H1 (cell line): ENCODE measurements around the gene ABCA2. TPM values are rescaled to one million over a fixed set of nuclear protein-coding genes. Genes with fewer than 3 reads are reported as not detected.

Source experiments
- CTCF ChIA-PET: fragments of 300-600 bp; sonication (Branson Sonifier 250); formaldehyde crosslinking; loops from one replicate; lab custom pipeline; 2021; ENCODE audit not compliant: partially characterized antibody; lab: Charles Lee
- POLR2A ChIA-PET: fragments of 300-600 bp; sonication (Branson Sonifier 250); formaldehyde crosslinking; loops from one replicate; lab custom pipeline; 2021; ENCODE audit warnings: inconsistent platforms; ENCODE audit not compliant: partially characterized antibody; lab: Charles Lee
- DNase-seq, 2 experiments: peaks; one replicate each; pipeline versions ENCODE4 v3.0.0 to v3.0.0-alpha.2; 2010 to 2022; ENCODE audit warnings: low spot score in 2 of 2, low read depth in 1 of 2, mixed read lengths in 1 of 2
- FAIRE-seq: peaks from 2 replicates; lab custom pipeline; 2011; peaks lifted over from hg19 to GRCh38; lab: Jason Lieb, UNC
- H2AFZ ChIP-seq: 2 replicates; pipeline ENCODE4 v1.8.1; 2012; ENCODE audit warnings: low read length, inconsistent platforms
- H2AK5ac ChIP-seq: 2 replicates; pipeline ENCODE4 v1.6.1; 2013; ENCODE audit warnings: low read depth, low read length
- H2BK120ac ChIP-seq: replicated peaks from 2 replicates; pipeline ENCODE3; 2013; ENCODE audit warnings: low read depth, low read length, inconsistent platforms
- H2BK12ac ChIP-seq: 2 replicates; pipeline ENCODE4 v1.6.1; 2013; ENCODE audit warnings: low read depth, low read length
- H2BK15ac ChIP-seq: 2 replicates; pipeline ENCODE4 v1.6.1; 2013; ENCODE audit warnings: low read length
- H2BK20ac ChIP-seq: 2 replicates; pipeline ENCODE4 v1.6.1; 2013; ENCODE audit warnings: low read length
- H2BK5ac ChIP-seq: 2 replicates; pipeline ENCODE4 v1.6.1; 2013; ENCODE audit warnings: low read depth, low read length
- H3K14ac ChIP-seq: 2 replicates; pipeline ENCODE4 v1.6.1; 2013; ENCODE audit warnings: inconsistent platforms; ENCODE audit not compliant: insufficient read length
- H3K18ac ChIP-seq: 2 replicates; pipeline ENCODE4 v1.6.1; 2013; ENCODE audit warnings: low read length; ENCODE audit errors: extremely low read depth
- H3K23ac ChIP-seq: 2 replicates; pipeline ENCODE4 v1.6.1; 2013; ENCODE audit warnings: inconsistent platforms; ENCODE audit not compliant: insufficient read length
- H3K23me2 ChIP-seq: 2 replicates; pipeline ENCODE4 v1.6.1; 2013; ENCODE audit warnings: low read depth, low read length
- H3K27ac ChIP-seq: 2 replicates; pipeline ENCODE4 v1.6.1; 2011; ENCODE audit warnings: low read depth, low read length, inconsistent platforms
- H3K27me3 ChIP-seq, 4 experiments: replicated peaks in 1 of 4; 1 replicate in 1 of 4; 2 replicates in 3 of 4; pipeline versions ENCODE4 v1.6.1 to v1.8.1; 2011 to 2013; ENCODE audit warnings: low read length in 3 of 4, mild to moderate bottlenecking in 3 of 4, inconsistent platforms in 2 of 4, mixed read lengths in 2 of 4, moderate library complexity in 1 of 4; ENCODE audit not compliant: control insufficient read depth in 3 of 4, insufficient read depth in 3 of 4; ENCODE audit errors: extremely low read depth in 1 of 4
- H3K36me3 ChIP-seq, 4 experiments: 2 replicates each; pipeline versions ENCODE4 v1.6.1 to v1.8.1; 2011 to 2013; ENCODE audit warnings: mild to moderate bottlenecking in 4 of 4, low read length in 3 of 4, moderate library complexity in 2 of 4, control low read depth in 1 of 4, inconsistent platforms in 1 of 4; ENCODE audit not compliant: insufficient read depth in 4 of 4, control insufficient read depth in 2 of 4
- H3K4ac ChIP-seq: replicated peaks from 2 replicates; pipeline ENCODE3; 2013; ENCODE audit warnings: low read length, low read depth, mixed read lengths, inconsistent platforms; ENCODE audit not compliant: insufficient read length
- H3K4me1 ChIP-seq, 4 experiments: replicated peaks in 1 of 4; 1 replicate in 1 of 4; 2 replicates in 3 of 4; pipeline versions ENCODE4 v1.6.1 to v1.8.1; 2011 to 2013; ENCODE audit warnings: low read length in 3 of 4, inconsistent platforms in 2 of 4, mixed read lengths in 1 of 4; ENCODE audit not compliant: insufficient read depth in 4 of 4, control insufficient read depth in 3 of 4
- H3K4me2 ChIP-seq, 2 experiments: 2 replicates each; pipeline versions ENCODE4 v1.6.1 to v1.8.1; 2011 to 2013; ENCODE audit warnings: low read depth in 2 of 2, low read length in 2 of 2, control low read depth in 1 of 2, inconsistent platforms in 1 of 2, mild to moderate bottlenecking in 1 of 2; ENCODE audit not compliant: insufficient read depth in 1 of 2
- H3K4me3 ChIP-seq, 4 experiments: fragments of 200-600, 300-600 bp in 1 of 4; sonication (generic), shearing (Covaris generic), sonication (Bioruptor Twin) in 1 of 4; 2 replicates each; pipeline versions ENCODE4 v1.5.1 to v1.8.1; 2011 to 2016; ENCODE audit warnings: low read length in 4 of 4, low read depth in 3 of 4, control low read depth in 2 of 4, inconsistent platforms in 2 of 4, mild to moderate bottlenecking in 2 of 4, mixed read lengths in 1 of 4, moderate library complexity in 1 of 4; ENCODE audit not compliant: insufficient read depth in 2 of 4; ENCODE audit errors: extremely low read depth in 1 of 4
- H3K56ac ChIP-seq: replicated peaks from 2 replicates; pipeline ENCODE3; 2013; ENCODE audit warnings: low read depth, mild to moderate bottlenecking, mixed read lengths, low read length, inconsistent platforms; ENCODE audit not compliant: insufficient read length
- H3K79me1 ChIP-seq: 2 replicates; pipeline ENCODE4 v1.6.1; 2013; ENCODE audit warnings: low read depth, low read length, control low read depth
- H3K79me2 ChIP-seq, 2 experiments: 2 replicates each; pipeline versions ENCODE4 v1.6.1 to v1.8.1; 2012 to 2013; ENCODE audit warnings: low read length in 2 of 2, mild to moderate bottlenecking in 2 of 2, inconsistent platforms in 1 of 2; ENCODE audit not compliant: insufficient read depth in 2 of 2, control insufficient read depth in 1 of 2
- H3K9ac ChIP-seq, 4 experiments: replicated peaks in 1 of 4; 1 replicate in 1 of 4; 2 replicates in 3 of 4; pipeline versions ENCODE4 v1.6.1 to v1.8.1; 2011 to 2013; ENCODE audit warnings: low read depth in 3 of 4, low read length in 3 of 4, control low read depth in 2 of 4, mild to moderate bottlenecking in 2 of 4, moderate library complexity in 2 of 4, inconsistent platforms in 1 of 4; ENCODE audit errors: extremely low read depth in 1 of 4
- H3K9me3 ChIP-seq, 2 experiments: 2 replicates each; pipeline versions ENCODE4 v1.6.1 to v1.8.1; 2012 to 2013; ENCODE audit warnings: mild to moderate bottlenecking in 2 of 2, moderate library complexity in 2 of 2, control low read depth in 1 of 2, inconsistent platforms in 1 of 2, low read depth in 1 of 2, low read length in 1 of 2, mixed read lengths in 1 of 2; ENCODE audit not compliant: insufficient read depth in 2 of 2
- H4K20me1 ChIP-seq, 2 experiments: replicated peaks in 1 of 2; 2 replicates each; pipeline versions ENCODE3 to v1.8.1; 2011 to 2013; ENCODE audit warnings: inconsistent platforms in 2 of 2, low read length in 2 of 2, mild to moderate bottlenecking in 1 of 2; ENCODE audit not compliant: insufficient read depth in 2 of 2, control insufficient read depth in 1 of 2
- H4K5ac ChIP-seq: 2 replicates; pipeline ENCODE4 v1.6.1; 2013; ENCODE audit warnings: low read length, low read depth, mixed read lengths, inconsistent platforms; ENCODE audit not compliant: insufficient read length
- H4K8ac ChIP-seq: 2 replicates; pipeline ENCODE4 v1.8.0; 2013; ENCODE audit warnings: mild to moderate bottlenecking, moderate library complexity, low read length, inconsistent platforms; ENCODE audit not compliant: insufficient read depth; ENCODE audit errors: extremely low read depth
- H4K91ac ChIP-seq: replicated peaks from 2 replicates; pipeline ENCODE3; 2013; ENCODE audit warnings: low read length, mixed read lengths, inconsistent platforms; ENCODE audit not compliant: insufficient read length
- BACH1 ChIP-seq: IDR thresholded peaks from 2 replicates; pipeline ENCODE4 v1.6.1; 2012; ENCODE audit warnings: low read length, improper control_type of control experiment
- CBX5 ChIP-seq: fragments of 300-800, 300-1000 bp; sonication (generic); IDR thresholded peaks from 2 replicates; pipeline ENCODE4 v1.7.1; 2016; ENCODE audit warnings: antibody characterized with exemption, low read length, low read depth
- E2F6 ChIP-seq: IDR thresholded peaks from 2 replicates; pipeline ENCODE4 v1.6.1; 2012; ENCODE audit warnings: inconsistent platforms
- JUN ChIP-seq: IDR thresholded peaks from 2 replicates; pipeline ENCODE4 v1.6.1; 2011; ENCODE audit warnings: low read depth, mild to moderate bottlenecking, improper control_type of control experiment, low read length
- POLR2AphosphoS5 ChIP-seq: IDR thresholded peaks from 2 replicates; pipeline ENCODE4 v1.6.1; 2011; ENCODE audit warnings: low read depth, low read length
- POU5F1 ChIP-seq: IDR thresholded peaks from 2 replicates; pipeline ENCODE4 v1.6.1; 2011; ENCODE audit warnings: low read depth, mild to moderate bottlenecking, low read length, moderate library complexity
- RAD21 ChIP-seq, 2 experiments: IDR thresholded peaks in 1 of 2; conservative IDR thresholded peaks in 1 of 2; 2 replicates each; pipeline ENCODE4 v1.6.1; 2011; ENCODE audit warnings: low read depth in 2 of 2, low read length in 2 of 2, improper control_type of control experiment in 1 of 2, inconsistent platforms in 1 of 2, mild to moderate bottlenecking in 1 of 2, moderate library complexity in 1 of 2
- RFX5 ChIP-seq: IDR thresholded peaks from 2 replicates; pipeline ENCODE4 v1.6.1; 2011; ENCODE audit warnings: low read depth, low read length, improper control_type of control experiment, borderline replicate concordance
- SAP30 ChIP-seq: fragments of 300-600 bp; sonication (generic); IDR thresholded peaks from 2 replicates; pipeline ENCODE4 v1.7.1; 2012; ENCODE audit warnings: low read length, moderate library complexity, mild to moderate bottlenecking, inconsistent platforms; ENCODE audit not compliant: insufficient read depth, insufficient replicate concordance
- TAF7 ChIP-seq: optimal IDR thresholded peaks from 2 replicates; pipeline ENCODE3; 2011; ENCODE audit warnings: low read depth, mild to moderate bottlenecking, inconsistent platforms, low read length, moderate library complexity, borderline replicate concordance
- WGBS, 2 experiments: shearing (Covaris generic) in 1 of 2; methylation state at CpG; one replicate each; pipeline versions ENCODE4 v1.1.6 to v1.1.7; 2013 to 2015; ENCODE audit warnings: low lambda C conversion rate in 2 of 2, mixed read lengths in 2 of 2, inconsistent platforms in 1 of 2, low coverage in 1 of 2, missing lambda C conversion rate in 1 of 2; ENCODE audit not compliant: insufficient replicate concordance in 2 of 2, insufficient coverage in 1 of 2, insufficient read length in 1 of 2; ENCODE audit errors: extremely low coverage in 1 of 2, missing lambda C conversion rate in 1 of 2; 5-methylcytosine and 5-hydroxymethylcytosine counted together
- polyA plus RNA-seq, 7 experiments: library from polyadenylated mRNA; depleted of rRNA in 3 of 7; stranded (reverse) in 5 of 7; unstranded in 2 of 7; fragments of >200 nt in 5 of 7; fragments of 200-250 nt in 2 of 7; gene quantifications; 1 replicate in 5 of 7; 2 replicates in 1 of 7; 4 replicates in 1 of 7; pipeline versions ENCODE4 v1.2.1 to v1.2.3, GENCODE V29; 2011 to 2013; ENCODE audit warnings: missing spikeins in 2 of 7, mixed read lengths in 2 of 7
- total RNA-seq: library from RNA; stranded (reverse); fragmentation: NEBNext Ultra II Directional; extraction: Animal tissue kit (Norgen Biotek cat#: 25700); gene quantifications from 2 replicates; pipeline ENCODE4 v1.2.1, GENCODE V29; 2021
- TF ChIP-seq, protein P1 (sequence below): IDR thresholded peaks from 2 replicates; pipeline ENCODE4 v1.6.1; 2012; ENCODE audit warnings: inconsistent platforms

ABCA2 gene
- total and polyA plus RNA-seq, 2 of the 8 experiments (the other 6 are each of a cell fraction or from before 2014, with no cell fraction given): 12.5 to 14.3 TPM

DNA sequence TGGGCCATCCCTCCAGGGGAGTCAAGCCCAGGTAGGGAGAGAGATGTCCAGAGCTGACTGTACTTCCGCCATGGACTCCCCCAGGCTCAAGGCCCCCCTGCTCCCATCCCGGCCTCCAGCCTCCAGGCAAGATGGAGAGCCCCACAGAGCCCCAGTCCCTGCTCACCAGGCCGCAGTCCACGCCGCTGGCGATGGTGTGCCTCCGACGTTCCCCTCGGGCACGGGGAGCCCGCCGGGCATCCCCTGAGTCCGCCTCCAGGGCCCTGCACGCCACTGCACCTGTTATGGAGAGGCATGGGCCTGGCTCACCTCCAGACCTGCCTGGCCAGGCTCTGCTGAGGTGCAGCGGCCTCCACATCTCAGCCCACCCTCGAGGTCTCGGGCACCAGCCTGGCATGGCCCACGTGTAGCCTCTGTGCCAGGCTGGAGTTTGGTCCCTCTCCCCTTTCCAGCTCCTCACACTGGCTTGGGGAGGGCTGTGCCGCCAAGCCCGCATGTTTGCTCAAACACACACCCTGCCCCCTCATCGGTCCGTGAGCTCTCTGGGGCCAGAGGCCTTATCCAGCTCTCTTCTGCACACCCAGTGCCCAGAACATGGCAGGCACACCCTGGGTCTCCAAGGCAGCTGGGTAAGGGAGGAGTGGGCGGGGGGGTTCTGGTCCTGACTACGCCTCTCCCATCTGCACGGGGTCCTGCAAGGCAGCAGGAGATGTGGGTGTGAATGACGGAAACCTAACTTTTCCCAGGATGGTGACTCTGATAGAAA is 38.2 kb upstream of the ABCA2 start:
- H2AFZ ChIP-seq: no peak overlapping the region
- no peak overlapping the region for H2BK5ac ChIP-seq
- no peak overlapping the region for H2BK120ac ChIP-seq
- no peak overlapping the region for H3K4me2 ChIP-seq
- H3K36me3 ChIP-seq: no peaks in the 10 kb centered on the region
- DNase-seq (no peak), FAIRE-seq (no peak)
- no peak overlapping the region for H2BK15ac ChIP-seq
- H3K56ac ChIP-seq: no peak overlapping the region
- H3K23ac ChIP-seq: no peak overlapping the region
- no peak overlapping the region for H4K5ac ChIP-seq
- 96% methylated on average over 23 of the region's 26 CpGs; no CpG with 5 or more reads in 1 of the 2 experiments for WGBS, 2 experiments
- H3K18ac ChIP-seq: no peak overlapping the region
- no peak overlapping the region for H4K91ac ChIP-seq
- no peak overlapping the region for H2BK20ac ChIP-seq
- no peak overlapping the region for H3K14ac ChIP-seq
- H3K27ac ChIP-seq: no peak overlapping the region
- no peaks in the 10 kb centered on the region for H3K79me2 ChIP-seq
- peaks cover 0 to 15% (median 7%) of the 10 kb centered on the region in 4 experiments; a peak in 5 of 7 replicates for H3K27me3 ChIP-seq
- ChIA-PET CTCF (interaction anchor here (0.6 to 13.5 kb wide), 25 partner anchors 8 to 325 kb away, joined by 3 to 291 read pairs (median 6); partner anchors contain the start of genes ABCA2, ENTPD2, FUT7 and MAN1B1), POLR2A (interaction anchor here (1.1 to 1.5 kb wide), 6 partner anchors 11 to 338 kb away, joined by 3 to 4 read pairs (median 4); no protein-coding TSS in a partner anchor)
- peaks cover 23 to 25% of the 10 kb centered on the region in 2 experiments for H4K20me1 ChIP-seq
- H4K8ac ChIP-seq: no peak overlapping the region
- peaks cover 2% of the 10 kb centered on the region; the same call in 1 of the 2 replicates for H3K79me1 ChIP-seq
- peaks cover 13% of the 10 kb centered on the region for H3K23me2 ChIP-seq
- H3K4ac ChIP-seq: no peak overlapping the region
- H3K4me1 ChIP-seq: peaks cover 0 to 24% (median 17%) of the 10 kb centered on the region in 4 experiments; a peak in 6 of 7 replicates
- H2AK5ac ChIP-seq: no peak overlapping the region
- no peak overlapping the region for H3K4me3 ChIP-seq
- no peaks in the 10 kb centered on the region for H3K9me3 ChIP-seq
- H3K9ac ChIP-seq: no peak overlapping the region
- no peak overlapping the region for H2BK12ac ChIP-seq
- TF ChIP-seq BACH1 (no peak), RFX5 (no peak), POLR2AphosphoS5 (no peak), RAD21 (IDR thresholded peaks at IDR 0.05 in 1 of 2, conservative IDR thresholded peaks at IDR 0.05 in 1 of 2; ENCODE audit: low read depth in 2 of 2, low read length in 2 of 2) (no peak), TAF7 (no peak), POU5F1 (no peak), E2F6 (no peak), JUN (no peak), SAP30 (no peak), CBX5 (no peak)
- TF ChIP-seq, protein P1, sequence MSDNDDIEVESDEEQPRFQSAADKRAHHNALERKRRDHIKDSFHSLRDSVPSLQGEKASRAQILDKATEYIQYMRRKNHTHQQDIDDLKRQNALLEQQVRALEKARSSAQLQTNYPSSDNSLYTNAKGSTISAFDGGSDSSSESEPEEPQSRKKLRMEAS: no peak
